Activated CD8-positive, alpha-beta memory T cell treated with anti-CD3 and anti-CD28 coated beads, Interleukin-2, amount 50 U/mL, for 48 hours (primary cell): ENCODE measurements around the gene ATP10B.

Experiments used
- DNase-seq: peaks from one replicate; pipeline ENCODE4 v3.0.0-alpha.2; 2020

Gene ATP10B

GRCh38 chr5:160629003-160629402 is 223.0 kb downstream of the ATP10B start:
- no peak for DNase-seq

GRCh38 chr5:160628619-160628968 is 223.4 kb downstream of the ATP10B start:
- no peak for DNase-seq

GRCh38 chr5:160627921-160628618 is 223.9 kb downstream of the ATP10B start:
- no peak for DNase-seq

GRCh38 chr5:160626322-160626721 is 225.7 kb downstream of the ATP10B start:
- DNase-seq: no peak

- no peak for DNase-seq
Measured at GRCh38 chr5:160621526-160621925, 230.5 kb downstream of the ATP10B start.

- DNase-seq: no peak
Measured at GRCh38 chr5:160620401-160620800, 231.6 kb downstream of the ATP10B start.

GRCh38 chr5:160619381-160619780 is 232.6 kb downstream of the ATP10B start:
- DNase-seq: no peak

GRCh38 chr5:160618286-160618685 is 233.7 kb downstream of the ATP10B start:
- no peak for DNase-seq

- no peak for DNase-seq
Measured at GRCh38 chr5:160616712-160617497, 235.1 kb downstream of the ATP10B start.

- no peak for DNase-seq
Measured at GRCh38 chr5:160614136-160614535, 237.9 kb downstream of the ATP10B start.

GRCh38 chr5:160605266-160605665 is 246.7 kb downstream of the ATP10B start:
- DNase-seq: no peak

GRCh38 chr5:160604484-160604883 is 247.5 kb downstream of the ATP10B start:
- no peak for DNase-seq

GRCh38 chr5:160602744-160603143 is 249.3 kb downstream of the ATP10B start:
- no peak for DNase-seq

- no peak for DNase-seq
Measured at GRCh38 chr5:160601046-160601445, 251.0 kb downstream of the ATP10B start.

- no peak for DNase-seq
Measured at GRCh38 chr5:160573318-160573717, 278.7 kb downstream of the ATP10B start.

GRCh38 chr5:160567031-160567705 is 284.8 kb downstream of the ATP10B start:
- DNase-seq: no peak

GRCh38 chr5:160565376-160565775 is 286.6 kb downstream of the ATP10B start:
- DNase-seq: no peak

- DNase-seq: no peak
Measured at GRCh38 chr5:160556846-160557245, 295.2 kb downstream of the ATP10B start.

- DNase-seq: no peak
Measured at GRCh38 chr5:160555971-160556631, 295.9 kb downstream of the ATP10B start.

- DNase-seq: no peak
Measured at GRCh38 chr5:160555581-160555970, 296.4 kb downstream of the ATP10B start.

- no peak for DNase-seq
Measured at GRCh38 chr5:160550075-160550474, 301.9 kb downstream of the ATP10B start.

GRCh38 chr5:160548949-160549645 is 302.9 kb downstream of the ATP10B start:
- no peak for DNase-seq

- DNase-seq: no peak
Measured at GRCh38 chr5:160547872-160548271, 304.1 kb downstream of the ATP10B start.
